Subcutaneous abdominal adipose tissue (tissue), 5 donors: Measurements from ENCODE around the gene TGFBRAP1.

Experiments
- H3K27ac ChIP-seq: one replicate; pipeline ENCODE4 v1.7.0; 2013; ENCODE audit warnings: low read depth, mild to moderate bottlenecking, inconsistent platforms, low read length, moderate library complexity
- H3K27me3 ChIP-seq, 5 donors: one replicate each; pipeline ENCODE4 v1.7.0; 2013; ENCODE audit warnings: low read length in 5 of 5, inconsistent platforms in 1 of 5; ENCODE audit not compliant: control insufficient read depth in 5 of 5, insufficient read depth in 4 of 5
- H3K36me3 ChIP-seq, 5 donors: one replicate each; pipeline ENCODE4 v1.7.0; 2013; ENCODE audit warnings: low read length in 5 of 5; ENCODE audit not compliant: control insufficient read depth in 5 of 5, insufficient read depth in 5 of 5
- H3K4me1 ChIP-seq, 5 donors: one replicate each; pipeline ENCODE4 v1.7.0; 2013; ENCODE audit warnings: low read length in 5 of 5, mild to moderate bottlenecking in 3 of 5, moderate library complexity in 1 of 5; ENCODE audit not compliant: control insufficient read depth in 5 of 5, insufficient read depth in 5 of 5
- H3K4me3 ChIP-seq, 5 donors: one replicate each; pipeline ENCODE4 v1.7.0; 2013; ENCODE audit warnings: low read length in 5 of 5, low read depth in 1 of 5
- H3K9ac ChIP-seq, 5 donors: one replicate each; pipeline ENCODE4 v1.7.0; 2013; ENCODE audit warnings: low read length in 5 of 5, mild to moderate bottlenecking in 4 of 5, moderate library complexity in 3 of 5
- H3K9me3 ChIP-seq, 5 donors: one replicate each; pipeline ENCODE4 v1.7.0; 2013; ENCODE audit warnings: low read length in 5 of 5; ENCODE audit not compliant: control insufficient read depth in 5 of 5
- donor health status: healthy.
- donor health status: healthy.
- donor health status: healthy.
- donor health status: healthy.
- donor health status: healthy.

TGFBRAP1 gene

DNA sequence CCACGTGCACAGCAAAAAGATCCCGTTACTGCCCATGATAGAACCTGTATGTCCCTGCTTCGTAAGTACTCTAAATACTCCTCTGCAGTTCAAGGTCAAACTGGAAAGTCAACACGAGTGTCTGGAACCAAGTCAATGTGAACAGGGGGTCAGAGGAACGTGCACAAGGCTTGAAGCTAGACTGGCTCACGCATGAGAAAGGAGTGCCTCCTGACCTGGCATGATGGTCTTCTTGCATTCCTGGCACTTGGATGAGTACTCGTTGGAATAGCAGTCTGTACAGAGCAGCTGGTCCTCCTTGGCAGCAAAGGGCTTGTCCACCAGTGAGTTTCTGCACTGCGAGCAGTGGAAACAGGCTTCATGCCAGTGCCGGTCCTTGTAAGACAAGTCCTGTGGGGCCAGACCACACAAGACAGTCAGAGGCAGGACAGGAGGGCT, 43.8 kb upstream of the TGFBRAP1 start:
- H3K9me3 ChIP-seq = no peaks in the 10 kb centered on the region
- H3K36me3 ChIP-seq = no peaks in the 10 kb centered on the region
- no peak overlapping the region for H3K9ac ChIP-seq
- H3K4me1 ChIP-seq = peaks cover 0 to 41% (median 27%) of the 10 kb centered on the region in 5 donors
- H3K27me3 ChIP-seq = no peaks in the 10 kb centered on the region
- H3K27ac ChIP-seq = no peak overlapping the region
- H3K4me3 ChIP-seq = no peak overlapping the region

DNA sequence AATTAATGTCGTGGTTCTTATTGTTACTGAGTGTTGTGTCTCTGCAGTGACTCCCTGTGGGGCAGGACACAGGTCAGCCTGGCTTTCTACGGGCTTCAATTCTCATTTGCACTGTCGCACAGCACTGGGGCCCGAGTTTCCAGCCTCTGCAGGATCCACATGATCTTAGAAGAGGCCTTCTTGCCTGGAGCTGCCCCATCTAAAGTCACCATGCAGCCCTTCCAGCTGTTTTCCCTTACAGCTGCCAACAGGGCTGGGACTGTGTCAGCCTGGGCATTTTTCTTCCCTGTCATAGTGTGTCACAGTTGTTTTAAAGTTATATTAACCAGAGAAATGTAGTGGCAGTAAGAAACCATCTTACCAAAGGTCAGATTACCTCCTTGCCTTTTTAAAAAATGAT, 42.3 kb upstream of the TGFBRAP1 start:
- peaks cover 0 to 38% (median 27%) of the 10 kb centered on the region in 5 donors for H3K4me1 ChIP-seq
- H3K9ac ChIP-seq = no peak overlapping the region
- no peak overlapping the region for H3K4me3 ChIP-seq
- H3K9me3 ChIP-seq = no peaks in the 10 kb centered on the region
- H3K27ac ChIP-seq = no peak overlapping the region
- H3K27me3 ChIP-seq = no peaks in the 10 kb centered on the region
- peaks cover 0 to 4% (median 0%) of the 10 kb centered on the region in 5 donors for H3K36me3 ChIP-seq

DNA sequence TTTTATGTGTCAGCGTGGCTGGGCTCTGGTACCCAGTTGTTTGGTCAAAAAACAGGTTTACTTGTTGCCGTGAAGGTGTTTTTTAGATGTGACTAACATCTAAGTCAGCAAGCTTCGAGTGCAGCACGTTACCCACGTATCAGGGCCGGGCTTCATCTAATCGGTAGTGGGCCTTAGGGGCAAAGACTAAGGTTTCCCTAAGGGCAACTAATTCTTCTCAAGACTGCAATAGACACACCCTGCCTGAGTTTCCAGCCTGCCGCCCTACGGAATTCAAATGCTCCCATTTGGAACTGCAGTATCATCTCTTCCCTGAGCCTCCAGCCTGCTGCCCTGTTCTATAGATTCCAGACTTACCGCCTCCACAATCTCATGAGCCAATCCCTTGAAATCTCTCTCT, 41.6 kb upstream of the TGFBRAP1 start:
- no peak overlapping the region for H3K9ac ChIP-seq
- H3K9me3 ChIP-seq = no peaks in the 10 kb centered on the region
- peaks cover 0 to 6% (median 0%) of the 10 kb centered on the region in 5 donors for H3K36me3 ChIP-seq
- no peaks in the 10 kb centered on the region for H3K27me3 ChIP-seq
- no peak overlapping the region for H3K4me3 ChIP-seq
- H3K27ac ChIP-seq = no peak overlapping the region
- H3K4me1 ChIP-seq = peaks cover 0 to 38% (median 27%) of the 10 kb centered on the region in 5 donors

DNA sequence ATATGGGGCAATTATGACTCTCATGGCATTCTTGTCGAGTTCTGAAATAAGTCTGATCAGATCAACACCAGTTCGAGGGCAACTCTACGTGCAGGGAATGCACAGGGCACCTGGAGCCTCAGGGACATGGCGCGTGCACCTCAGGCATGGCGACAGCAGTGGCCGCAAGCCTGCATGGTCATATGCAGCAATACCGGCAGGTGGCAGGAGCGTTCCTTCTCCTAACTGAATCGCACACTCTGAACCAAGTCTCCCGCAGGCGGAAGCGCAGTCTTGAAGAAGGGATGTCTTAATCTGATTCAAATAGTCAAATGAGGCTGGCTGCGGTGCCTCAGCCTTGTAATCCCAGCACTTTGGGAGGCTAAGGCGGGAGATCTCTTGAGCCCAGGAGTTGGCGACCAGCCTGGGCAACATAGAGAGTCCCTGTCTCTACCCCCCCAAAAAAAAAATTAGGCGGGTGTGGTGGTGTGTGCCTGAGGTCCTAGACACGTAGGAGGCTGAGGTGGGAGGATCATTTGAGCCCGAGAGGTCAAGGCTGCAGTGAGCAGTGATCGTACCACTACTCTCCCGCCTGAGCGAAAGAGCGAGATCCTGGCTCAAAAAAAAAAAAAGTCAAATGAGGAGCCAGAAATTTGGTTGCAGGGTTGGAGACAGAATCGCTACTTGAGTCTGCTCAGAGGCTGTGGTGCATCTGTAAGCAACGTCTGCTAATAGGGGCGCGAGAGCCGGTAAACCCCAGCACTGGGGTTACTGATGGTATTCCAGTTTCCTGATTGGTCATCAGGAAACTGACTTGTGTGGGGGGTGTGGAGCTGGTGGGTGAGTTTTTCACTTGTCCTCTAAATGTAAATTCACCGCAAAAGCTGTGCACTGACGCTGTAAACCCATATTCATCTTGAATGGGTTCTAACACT, 40.5 kb upstream of the TGFBRAP1 start:
- Histone ChIP-seq H3K36me3 (peaks cover 0 to 10% (median 0%) of the 10 kb centered on the region in 5 donors), H3K4me3 (no peak overlapping the region), H3K9me3 (no peaks in the 10 kb centered on the region), H3K27ac (no peak overlapping the region), H3K4me1 (peaks cover 0 to 29% (median 20%) of the 10 kb centered on the region in 5 donors), H3K27me3 (no peaks in the 10 kb centered on the region), H3K9ac (no peak overlapping the region)

- Histone ChIP-seq H3K27ac (no peak overlapping the region), H3K9me3 (no peaks in the 10 kb centered on the region), H3K4me1 (peaks cover 0 to 17% (median 11%) of the 10 kb centered on the region in 5 donors), H3K36me3 (peaks cover 0 to 15% (median 0%) of the 10 kb centered on the region in 5 donors), H3K4me3 (no peak overlapping the region), H3K27me3 (no peaks in the 10 kb centered on the region), H3K9ac (no peak overlapping the region)
These were observed 39.3 kb upstream of the TGFBRAP1 start for GRCh38 chr2:105368759-105369408.

GRCh38 chr2:105365206-105365605, 35.7 kb upstream of the TGFBRAP1 start:
- no peak overlapping the region for H3K27ac ChIP-seq

GRCh38 chr2:105364436-105365139, 35.1 kb upstream of the TGFBRAP1 start:
- no peak overlapping the region for H3K9ac ChIP-seq
- H3K9me3 ChIP-seq = no peaks in the 10 kb centered on the region
- H3K27ac ChIP-seq = no peak overlapping the region
- H3K4me1 ChIP-seq = peaks cover 0 to 6% (median under 1%) of the 10 kb centered on the region in 5 donors
- H3K36me3 ChIP-seq = peaks cover 0 to 45% (median 16%) of the 10 kb centered on the region in 5 donors
- no peaks in the 10 kb centered on the region for H3K27me3 ChIP-seq
- H3K4me3 ChIP-seq = no peak overlapping the region

More at GRCh38 chr2:105365206-105365605, 35.7 kb upstream of the TGFBRAP1 start:
- Histone ChIP-seq H3K9me3 (no peaks in the 10 kb centered on the region), H3K4me3 (no peak overlapping the region), H3K27me3 (no peaks in the 10 kb centered on the region), H3K9ac (no peak overlapping the region), H3K4me1 (peaks cover 0 to 8% (median 2%) of the 10 kb centered on the region in 5 donors), H3K36me3 (peaks cover 0 to 42% (median 14%) of the 10 kb centered on the region in 5 donors)

GRCh38 chr2:105362862-105363591, 33.5 kb upstream of the TGFBRAP1 start:
- Histone ChIP-seq H3K9ac (no peak overlapping the region), H3K36me3 (peaks cover 0 to 55% (median 24%) of the 10 kb centered on the region in 5 donors), H3K4me3 (no peak overlapping the region), H3K4me1 (no peaks in the 10 kb centered on the region), H3K27me3 (no peaks in the 10 kb centered on the region), H3K27ac (no peak overlapping the region), H3K9me3 (no peaks in the 10 kb centered on the region)

DNA sequence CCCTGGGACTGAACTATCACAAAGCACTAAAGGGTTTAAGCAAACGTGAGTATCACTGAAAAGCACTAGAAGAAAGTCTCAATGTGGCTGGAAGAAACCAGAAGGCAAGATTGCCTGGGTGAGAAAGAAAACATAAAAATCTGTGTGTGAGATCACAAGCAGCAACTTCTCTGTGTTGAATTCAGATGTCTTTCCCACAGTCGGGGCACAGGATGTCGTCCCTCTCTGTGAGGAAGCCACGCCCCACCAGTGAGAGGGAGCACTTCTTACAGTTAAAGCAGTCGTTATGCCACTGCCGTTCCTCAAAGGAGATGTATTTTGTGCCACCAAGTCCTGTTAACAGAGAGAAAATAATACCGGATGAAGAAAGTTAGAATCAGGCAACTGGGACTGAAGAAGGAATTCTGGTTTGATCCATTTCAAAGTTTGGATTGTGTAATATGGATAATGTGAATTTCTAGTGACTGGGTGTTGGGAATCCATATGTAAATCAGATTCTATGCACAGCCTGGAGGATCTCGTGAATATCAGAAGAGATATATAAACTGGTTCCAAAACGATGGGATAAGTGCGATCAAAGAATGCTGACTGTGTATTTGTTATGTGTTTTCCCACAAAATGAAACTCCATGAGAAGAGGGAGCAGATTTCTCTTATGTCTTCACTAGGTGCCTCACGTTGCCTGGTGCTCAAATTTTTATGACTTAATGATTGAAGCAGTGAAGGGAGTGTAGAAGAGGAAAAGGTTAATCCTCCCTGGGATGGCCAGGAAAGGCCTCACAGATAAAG, 31.8 kb upstream of the TGFBRAP1 start:
- Histone ChIP-seq H3K4me3 (no peak overlapping the region), H3K4me1 (no peaks in the 10 kb centered on the region), H3K9ac (no peak overlapping the region), H3K27me3 (no peaks in the 10 kb centered on the region), H3K27ac (no peak overlapping the region), H3K36me3 (peaks cover 10 to 65% (median 31%) of the 10 kb centered on the region in 5 donors), H3K9me3 (peaks cover 0 to 8% (median 3%) of the 10 kb centered on the region in 5 donors)
